Breast epithelium (tissue), 4 donors: Measurements from ENCODE around the gene GPHN. TPM values are rescaled to one million over a fixed set of nuclear protein-coding genes. Genes with fewer than 3 reads are reported as not detected.

Experiments
- DNase-seq, 2 donors: peaks; one replicate each; pipeline ENCODE4 v3.0.0-alpha.2; 2019; ENCODE audit warnings: low spot score in 2 of 2
- H3K27ac ChIP-seq, 2 donors: fragments of 200-600 bp; sonication (generic) in 1 of 2; one replicate each; pipeline ENCODE4 v1.5.1; 2016 to 2019; ENCODE audit warnings: mild to moderate bottlenecking in 1 of 2
- H3K27me3 ChIP-seq, 2 donors: fragments of 200-600 bp; sonication (generic) in 1 of 2; one replicate each; pipeline versions ENCODE4 v1.5.1 to v1.6.0; 2017 to 2019; ENCODE audit warnings: control low read depth in 1 of 2, mild to moderate bottlenecking in 1 of 2
- H3K36me3 ChIP-seq: fragments of 200-600 bp; one replicate; pipeline ENCODE4 v1.5.1; 2019
- H3K4me1 ChIP-seq, 2 donors: fragments of 200-600 bp; sonication (generic); one replicate each; pipeline ENCODE4 v1.5.1; 2016 to 2019; ENCODE audit warnings: control low read depth in 1 of 2
- H3K4me3 ChIP-seq, 3 donors: fragments of 200-600 bp; sonication (generic); 1 replicate in 2 of 3; 2 replicates in 1 of 3; pipeline ENCODE4 v1.5.1; 2016 to 2019; ENCODE audit warnings: mild to moderate bottlenecking in 3 of 3, moderate library complexity in 2 of 3
- H3K9me3 ChIP-seq, 2 donors: fragments of 200-600 bp; sonication (generic) in 1 of 2; one replicate each; pipeline ENCODE4 v1.5.1; 2016 to 2019; ENCODE audit warnings: control low read depth in 1 of 2
- POLR2A ChIP-seq: fragments of 450-650 bp; IDR thresholded peaks from one replicate; pipeline ENCODE4 v1.6.1; 2016; ENCODE audit warnings: antibody characterized with exemption, mild to moderate bottlenecking, moderate library complexity
- POLR2AphosphoS5 ChIP-seq, 3 donors: sonication (generic); formaldehyde crosslinking; IDR thresholded peaks; one replicate each; pipeline ENCODE4 v1.6.1; 2017; ENCODE audit warnings: antibody characterized with exemption in 3 of 3
- intact Hi-C: fragments of 100-400 bp; cut with DNase I; formaldehyde crosslinking; loops from one replicate; pipeline ENCODE4 v1.15.1; 2023; ENCODE audit warnings: low total_unique reads
- total RNA-seq, 3 donors: library from RNA; depleted of rRNA; stranded (reverse); fragments of >200 nt; gene quantifications; one replicate each; pipeline ENCODE4 v1.1.0, GENCODE V29; 2016
- TF ChIP-seq, protein P1 (sequence below), 3 donors: fragments of 450-650 bp; IDR thresholded peaks; one replicate each; pipeline ENCODE4 v1.5.1; 2016 to 2017; ENCODE audit warnings: antibody characterized with exemption in 3 of 3, mild to moderate bottlenecking in 3 of 3, moderate library complexity in 3 of 3

The GPHN gene
- total RNA-seq, 3 donors from 2014 or later = 20.9 to 39.0 (median 24.9) TPM

- H3K27ac ChIP-seq = no peak overlapping the region
- H3K27me3 ChIP-seq = no peaks in the 10 kb centered on the region
- H3K9me3 ChIP-seq = no peaks in the 10 kb centered on the region
- no peak for TF ChIP-seq POLR2AphosphoS5 (IDR thresholded peaks at IDR 0.05)
- TF ChIP-seq, protein P1, sequence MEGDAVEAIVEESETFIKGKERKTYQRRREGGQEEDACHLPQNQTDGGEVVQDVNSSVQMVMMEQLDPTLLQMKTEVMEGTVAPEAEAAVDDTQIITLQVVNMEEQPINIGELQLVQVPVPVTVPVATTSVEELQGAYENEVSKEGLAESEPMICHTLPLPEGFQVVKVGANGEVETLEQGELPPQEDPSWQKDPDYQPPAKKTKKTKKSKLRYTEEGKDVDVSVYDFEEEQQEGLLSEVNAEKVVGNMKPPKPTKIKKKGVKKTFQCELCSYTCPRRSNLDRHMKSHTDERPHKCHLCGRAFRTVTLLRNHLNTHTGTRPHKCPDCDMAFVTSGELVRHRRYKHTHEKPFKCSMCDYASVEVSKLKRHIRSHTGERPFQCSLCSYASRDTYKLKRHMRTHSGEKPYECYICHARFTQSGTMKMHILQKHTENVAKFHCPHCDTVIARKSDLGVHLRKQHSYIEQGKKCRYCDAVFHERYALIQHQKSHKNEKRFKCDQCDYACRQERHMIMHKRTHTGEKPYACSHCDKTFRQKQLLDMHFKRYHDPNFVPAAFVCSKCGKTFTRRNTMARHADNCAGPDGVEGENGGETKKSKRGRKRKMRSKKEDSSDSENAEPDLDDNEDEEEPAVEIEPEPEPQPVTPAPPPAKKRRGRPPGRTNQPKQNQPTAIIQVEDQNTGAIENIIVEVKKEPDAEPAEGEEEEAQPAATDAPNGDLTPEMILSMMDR (IDR thresholded peaks at IDR 0.05) = no peak
- no peak for TF ChIP-seq POLR2A
- no peak for DNase-seq
- no peaks in the 10 kb centered on the region for H3K4me1 ChIP-seq
- no peaks in the 10 kb centered on the region for H3K36me3 ChIP-seq
- intact Hi-C loops = no loop called here
- H3K4me3 ChIP-seq = no peak overlapping the region
Observed at GRCh38 chr14:66493750-66494149, 14.2 kb upstream of the GPHN start.

DNA sequence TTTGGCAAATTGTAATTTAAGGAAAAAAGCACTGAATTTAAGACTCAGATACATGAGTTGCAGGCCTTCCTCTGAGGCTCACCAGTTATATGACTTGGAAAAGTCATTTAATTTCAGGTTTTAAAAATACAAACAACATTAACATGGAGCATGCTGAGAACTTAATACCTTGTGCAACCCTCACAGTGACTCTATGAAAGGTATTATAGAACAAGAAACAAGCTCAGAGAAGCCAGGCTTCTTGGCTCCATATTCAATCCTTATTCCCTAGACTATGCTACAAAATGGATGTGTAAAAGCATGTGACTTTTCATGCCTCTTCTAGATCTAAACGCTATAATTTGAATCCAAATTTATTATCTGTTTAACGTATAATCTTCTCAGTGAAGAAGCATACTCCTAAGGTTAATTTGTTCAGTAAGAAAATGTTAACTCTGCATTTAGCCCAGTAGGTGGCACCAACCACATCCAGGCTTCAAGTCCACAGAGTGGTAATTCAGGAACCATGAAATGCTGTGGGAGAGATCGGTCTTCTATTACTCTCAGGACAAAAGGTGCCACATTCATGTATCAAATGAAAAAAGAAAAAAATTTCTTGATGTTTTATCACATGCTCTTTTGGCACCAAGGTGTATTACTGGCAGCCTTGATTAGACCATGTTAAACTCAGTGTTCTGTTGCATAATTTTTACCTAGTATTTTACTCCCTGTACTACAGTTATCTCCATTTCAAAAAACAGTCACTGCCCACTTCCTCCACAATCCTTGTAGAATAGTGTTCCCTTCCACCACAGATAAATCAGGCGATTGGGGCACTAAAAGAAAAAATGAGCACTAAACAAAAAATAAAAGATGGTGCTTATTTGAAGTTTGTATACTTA, 12.5 kb upstream of the GPHN start:
- intact Hi-C loops = no loop called here
- H3K9me3 ChIP-seq = no peaks in the 10 kb centered on the region
- no peak for TF ChIP-seq POLR2A
- TF ChIP-seq, protein P1 (IDR thresholded peaks at IDR 0.05) = peak; percentile 60 to 72 (median 65)
- H3K36me3 ChIP-seq = no peaks in the 10 kb centered on the region
- H3K4me1 ChIP-seq = no peaks in the 10 kb centered on the region
- peak overlapping the region in 1 of 3 donors; percentile 9 for H3K4me3 ChIP-seq
- DNase-seq = peak in 1 of 2 donors; percentile 19
- no peaks in the 10 kb centered on the region for H3K27me3 ChIP-seq
- H3K27ac ChIP-seq = no peak overlapping the region

DNA sequence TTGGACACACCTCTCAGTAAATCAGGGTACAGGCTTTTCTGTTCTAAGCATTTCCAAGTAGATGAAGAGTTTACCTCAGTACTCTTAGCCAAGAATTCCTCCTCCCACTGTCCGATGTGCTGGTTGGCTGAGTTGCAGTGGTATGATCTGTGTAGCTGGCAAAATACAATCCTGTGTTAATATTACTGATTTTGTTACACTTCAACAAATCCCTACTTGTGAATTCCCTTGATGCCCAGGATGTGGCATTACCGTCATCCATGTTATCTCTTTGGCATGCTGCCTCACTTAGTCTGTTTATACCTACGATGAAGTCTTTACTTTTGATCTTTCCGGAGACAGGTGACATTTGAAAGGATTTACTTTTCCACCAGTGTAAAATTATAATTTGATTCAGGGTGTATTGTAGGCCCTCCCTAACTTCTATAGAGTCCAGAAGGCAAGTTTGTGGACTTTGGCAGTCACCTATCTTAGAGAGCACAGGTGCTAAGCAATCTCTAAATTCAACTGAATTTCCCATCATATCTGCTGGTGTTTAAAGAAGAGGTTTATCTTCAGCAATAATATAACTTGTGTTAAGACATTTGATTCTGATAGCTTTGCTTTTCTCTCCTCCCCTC, 11.6 kb upstream of the GPHN start:
- H3K27ac ChIP-seq = no peak overlapping the region
- TF ChIP-seq POLR2AphosphoS5 (IDR thresholded peaks at IDR 0.05) (no peak), POLR2A (no peak)
- TF ChIP-seq, protein P1 (IDR thresholded peaks at IDR 0.05) = no peak
- intact Hi-C loops = no loop called here
- peak overlapping the region in 1 of 3 donors; percentile 9 for H3K4me3 ChIP-seq
- H3K4me1 ChIP-seq = no peaks in the 10 kb centered on the region
- no peaks in the 10 kb centered on the region for H3K27me3 ChIP-seq
- H3K36me3 ChIP-seq = no peaks in the 10 kb centered on the region
- H3K9me3 ChIP-seq = no peaks in the 10 kb centered on the region
- no peak for DNase-seq

DNA sequence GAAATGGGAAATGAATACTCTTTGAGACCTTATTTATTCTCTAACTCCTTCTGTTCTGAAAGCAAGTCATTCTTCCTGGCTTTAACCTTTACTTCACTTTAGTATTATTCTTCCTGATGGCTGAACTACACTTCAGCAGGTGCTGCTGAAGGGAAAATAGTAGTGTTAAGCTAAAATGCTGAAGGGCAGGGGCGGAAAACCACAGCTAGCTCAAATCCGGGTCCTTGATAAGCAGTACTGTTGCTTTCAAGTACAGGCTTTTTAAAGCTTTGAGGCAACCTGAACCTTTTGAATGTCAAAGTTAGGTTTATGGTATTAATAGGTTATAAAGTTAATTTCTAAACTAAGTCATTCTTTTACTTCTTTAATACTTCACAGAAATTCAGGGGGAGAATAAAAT, 11.0 kb upstream of the GPHN start:
- no peaks in the 10 kb centered on the region for H3K4me1 ChIP-seq
- H3K27ac ChIP-seq = no peak overlapping the region
- H3K27me3 ChIP-seq = no peaks in the 10 kb centered on the region
- no peaks in the 10 kb centered on the region for H3K36me3 ChIP-seq
- TF ChIP-seq POLR2AphosphoS5 (IDR thresholded peaks at IDR 0.05) (no peak), POLR2A (no peak)
- TF ChIP-seq, protein P1 (IDR thresholded peaks at IDR 0.05) = no peak
- H3K4me3 ChIP-seq = no peak overlapping the region
- no peak for DNase-seq
- intact Hi-C loops = no loop called here
- no peaks in the 10 kb centered on the region for H3K9me3 ChIP-seq

DNA sequence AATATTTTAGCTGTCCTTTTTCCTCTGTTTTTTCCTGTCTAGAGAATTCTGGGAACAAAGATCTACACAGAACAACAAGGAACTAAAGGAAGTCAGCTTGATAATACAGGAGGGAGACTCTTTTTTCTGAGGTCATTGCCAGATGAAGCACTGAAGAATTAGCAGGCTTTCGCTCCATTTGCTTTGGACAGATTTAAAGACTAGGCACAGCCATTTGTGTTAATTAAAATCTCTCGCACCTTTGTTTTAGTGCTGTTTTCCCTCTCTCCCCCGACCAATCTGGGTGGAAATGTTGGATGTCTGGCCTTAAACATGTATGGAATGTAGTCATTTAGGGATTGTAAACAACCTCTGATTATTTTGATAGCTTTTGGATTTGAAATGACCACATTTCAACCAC, 9.6 kb upstream of the GPHN start:
- Histone ChIP-seq H3K27ac (no peak overlapping the region), H3K27me3 (no peaks in the 10 kb centered on the region), H3K4me1 (no peaks in the 10 kb centered on the region), H3K36me3 (no peaks in the 10 kb centered on the region), H3K9me3 (no peaks in the 10 kb centered on the region), H3K4me3 (no peak overlapping the region)
- intact Hi-C loops = no loop called here
- no peak for DNase-seq
- TF ChIP-seq POLR2A = no peak
- TF ChIP-seq, protein P1 (IDR thresholded peaks at IDR 0.05) = no peak
- TF ChIP-seq POLR2AphosphoS5 (IDR thresholded peaks at IDR 0.05) = no peak
